HG03159 (cell line): ENCODE measurements around the gene RNF6.

Experiments used
- ATAC-seq: cut with Tn5 transposase; IDR thresholded peaks from one replicate; pipeline ENCODE4 v1.9.1; 2021; ENCODE audit warnings: mild to moderate bottlenecking, moderate library complexity; ENCODE audit not compliant: unreplicated experiment

RNF6 gene

DNA sequence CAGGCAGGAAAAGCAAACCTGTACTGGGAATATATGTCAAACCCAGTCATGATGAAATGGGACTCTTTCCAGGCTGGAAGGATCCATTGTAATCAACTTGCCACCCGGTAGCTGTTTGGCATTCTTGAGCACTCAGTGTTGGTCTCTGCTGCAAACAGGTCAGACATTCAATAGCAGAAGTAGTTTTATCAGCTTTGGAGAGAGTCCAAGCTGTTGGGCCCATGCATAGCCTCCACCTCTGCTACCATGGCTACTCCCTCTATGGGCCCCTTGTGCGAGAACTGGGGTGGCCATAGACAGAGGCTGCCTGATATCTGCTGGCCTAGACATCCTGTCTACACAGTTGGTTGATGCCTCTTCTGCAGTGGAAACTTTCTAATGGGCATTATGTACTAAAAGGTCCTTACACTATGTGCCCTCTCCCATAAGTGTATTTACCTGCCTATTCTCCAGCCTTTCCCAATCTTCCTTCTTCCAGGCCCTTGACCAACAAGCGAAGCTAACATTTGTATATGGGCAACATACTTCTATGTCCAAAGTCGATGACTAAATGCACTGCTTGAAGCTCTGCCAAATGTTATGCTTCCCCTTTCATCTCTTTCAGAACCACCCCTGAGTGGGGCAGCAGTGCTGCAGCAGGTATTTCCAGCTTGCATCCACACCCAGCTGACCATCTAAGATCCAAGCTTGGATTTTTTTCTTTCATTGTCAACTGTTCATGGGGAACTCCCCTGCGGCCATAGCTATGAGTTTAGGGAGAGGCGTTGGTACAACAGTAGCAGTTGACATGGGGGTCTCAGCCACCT lies 5.3 kb upstream of the RNF6 start:
- no peak for ATAC-seq

GRCh38 chr13:26225896-26226617 lies 3.9 kb upstream of the RNF6 start:
- ATAC-seq: no peak

GRCh38 chr13:26222520-26223046 lies 469 bp upstream of the RNF6 start:
- peak; percentile 45 for ATAC-seq

DNA sequence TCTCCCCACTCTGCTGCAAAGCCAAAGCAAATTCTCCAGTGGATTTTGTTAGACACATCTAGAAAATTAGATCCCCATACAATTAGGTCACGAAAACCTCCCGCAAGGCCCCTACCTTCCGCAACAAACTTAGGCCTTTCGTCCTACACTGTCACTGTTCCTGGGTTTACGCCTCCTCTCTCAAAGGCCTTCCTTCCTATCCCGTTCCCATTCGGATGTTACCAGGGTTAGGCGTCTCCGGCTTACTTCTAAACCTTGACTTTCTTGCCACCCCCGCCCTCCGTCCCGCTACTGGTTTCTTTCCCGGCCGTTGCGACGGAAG lies 754 bp downstream of the RNF6 start:
- ATAC-seq: peak; percentile 10

GRCh38 chr13:26220575-26220974 lies 1.5 kb downstream of the RNF6 start:
- no peak for ATAC-seq

DNA sequence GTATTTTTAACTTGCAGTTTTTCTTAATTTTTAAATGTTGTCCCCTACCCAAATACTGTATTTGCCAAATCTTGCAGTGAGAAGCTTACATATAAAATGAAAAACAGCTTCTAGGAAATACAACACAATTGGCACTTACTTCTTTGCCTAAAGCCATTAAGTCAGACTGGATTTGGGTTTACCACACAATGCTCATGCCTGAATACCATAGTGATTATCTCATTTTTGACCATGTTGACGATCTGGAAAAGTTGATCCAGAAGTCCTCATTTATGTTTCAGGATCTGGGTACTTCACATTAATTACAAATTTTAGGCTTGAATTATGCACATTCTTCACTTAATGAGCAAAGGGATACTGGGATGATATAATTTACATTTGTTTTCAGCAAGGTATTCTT lies 2.4 kb downstream of the RNF6 start:
- no peak for ATAC-seq

DNA sequence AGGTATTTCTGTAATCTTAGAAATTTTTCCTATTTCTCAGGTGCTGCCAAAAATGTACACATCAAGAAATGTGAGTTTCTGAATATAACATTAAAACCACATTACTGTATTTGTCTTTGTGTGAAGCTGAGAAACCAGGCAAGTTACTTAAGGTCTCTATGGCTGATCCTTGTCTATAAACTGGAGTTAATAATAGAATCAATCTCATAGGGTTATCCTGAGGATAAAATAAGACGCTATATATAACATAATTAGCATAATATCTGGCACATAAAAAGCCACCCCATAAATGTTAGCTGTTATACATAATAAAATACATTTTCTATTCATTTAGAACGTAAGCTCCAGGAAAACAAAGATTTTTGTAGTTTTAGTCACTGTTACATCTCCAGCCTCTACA lies 6.1 kb downstream of the RNF6 start:
- no peak for ATAC-seq

DNA sequence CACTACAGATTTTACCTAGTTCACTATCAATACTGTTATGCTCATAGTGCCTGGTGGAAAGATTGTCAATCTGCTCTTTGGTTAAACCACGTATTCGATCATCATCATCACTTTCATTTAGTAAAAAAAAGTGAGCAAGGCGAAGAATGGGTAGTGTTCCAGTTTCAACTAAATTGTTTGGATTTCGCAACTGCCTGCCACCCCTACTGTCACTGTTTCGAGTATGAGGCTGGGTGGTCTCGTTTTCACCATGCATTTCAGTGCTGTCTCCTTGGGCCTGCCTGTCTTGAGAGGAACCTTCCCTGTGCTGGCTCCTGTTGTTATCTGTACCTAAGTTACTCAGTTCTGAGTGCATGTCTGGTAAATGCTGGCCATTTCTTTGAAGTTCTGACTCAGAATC lies 8.1 kb downstream of the RNF6 start:
- ATAC-seq: no peak

- no peak for ATAC-seq
Measured at GRCh38 chr13:26213345-26213744, 8.8 kb downstream of the RNF6 start.

GRCh38 chr13:26208287-26208686 lies 13.8 kb downstream of the RNF6 start:
- no peak for ATAC-seq

GRCh38 chr13:26202365-26202972 lies 19.6 kb downstream of the RNF6 start:
- ATAC-seq: no peak

DNA sequence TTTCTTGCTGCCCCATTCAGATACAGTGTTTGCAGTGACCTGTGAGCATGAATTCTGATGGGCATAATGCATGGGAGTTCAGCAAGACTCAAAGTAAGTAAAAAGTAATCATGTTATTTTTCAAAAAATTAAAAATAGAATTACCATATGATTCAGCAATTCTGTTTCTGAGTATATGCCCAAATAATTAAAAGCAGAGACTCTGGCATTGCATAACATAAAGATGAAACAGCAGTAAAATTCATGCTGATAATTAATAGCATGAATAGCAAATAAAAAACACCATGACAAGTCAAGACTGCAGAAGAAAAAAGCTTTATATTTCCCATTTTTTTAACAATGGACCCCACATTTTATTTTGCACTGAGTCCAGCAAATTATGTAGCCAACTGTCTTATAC lies 21.3 kb downstream of the RNF6 start:
- no peak for ATAC-seq

GRCh38 chr13:26198116-26198515 lies 24.0 kb downstream of the RNF6 start:
- no peak for ATAC-seq

DNA sequence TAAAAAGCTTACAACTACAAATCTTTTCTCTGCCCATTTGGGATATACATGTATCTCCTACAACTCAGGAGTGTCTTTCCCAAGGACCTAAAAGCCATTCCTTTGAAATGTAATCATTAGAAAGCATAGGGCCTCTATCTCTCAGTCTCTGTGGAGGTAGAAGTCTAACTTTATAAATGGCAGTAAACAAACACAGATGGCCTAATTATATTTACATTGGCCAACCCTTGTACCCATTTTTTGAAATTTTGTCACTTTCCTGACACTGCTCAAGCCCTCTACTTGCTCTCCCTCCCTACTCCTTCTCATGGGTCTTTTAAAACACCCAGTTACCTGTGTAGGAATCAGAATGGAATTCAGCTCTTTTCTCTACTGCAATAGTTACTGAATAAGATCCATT lies 24.8 kb downstream of the RNF6 start:
- no peak for ATAC-seq

DNA sequence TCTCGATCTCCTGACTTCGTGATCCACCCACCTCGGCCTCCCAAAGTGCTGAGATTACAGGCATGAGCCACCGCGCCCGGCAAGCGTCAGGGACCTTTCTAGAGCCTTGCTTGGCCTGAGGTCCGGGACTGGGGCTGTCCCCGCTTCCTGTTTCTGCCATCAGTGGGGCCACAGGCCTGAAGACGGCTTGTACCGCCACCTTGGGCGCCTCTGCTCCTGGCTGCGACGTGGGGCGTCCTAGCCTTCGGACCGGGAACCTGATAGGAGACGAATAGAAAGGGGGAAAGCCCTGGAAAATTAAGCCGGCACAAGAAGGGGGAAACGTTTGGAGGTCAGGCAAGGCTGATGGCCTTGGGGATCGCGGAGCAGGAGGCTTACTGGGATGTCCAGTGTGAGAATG lies 35.1 kb downstream of the RNF6 start:
- ATAC-seq: no peak

- ATAC-seq: peak; percentile 87
Measured at GRCh38 chr13:26186118-26186870, 35.8 kb downstream of the RNF6 start.

DNA sequence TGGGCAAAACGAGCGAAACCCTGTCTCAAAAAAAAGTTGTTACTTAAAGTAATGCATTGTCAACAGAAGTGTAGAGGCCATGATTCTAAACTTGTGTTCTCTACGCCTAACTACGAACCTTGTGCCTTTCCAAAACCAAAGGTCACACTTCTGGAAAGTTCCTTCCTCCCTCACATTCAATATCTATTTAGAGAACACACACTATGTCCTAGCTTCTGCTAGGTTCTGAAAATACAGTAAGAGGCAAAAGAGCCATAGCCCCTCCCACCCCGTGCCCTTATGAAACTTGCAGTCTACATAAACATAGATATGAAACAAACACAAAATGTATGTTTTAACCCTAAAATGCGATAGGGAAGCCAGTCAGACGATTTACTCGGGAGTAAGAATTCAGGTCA lies 36.4 kb downstream of the RNF6 start:
- ATAC-seq: no peak

DNA sequence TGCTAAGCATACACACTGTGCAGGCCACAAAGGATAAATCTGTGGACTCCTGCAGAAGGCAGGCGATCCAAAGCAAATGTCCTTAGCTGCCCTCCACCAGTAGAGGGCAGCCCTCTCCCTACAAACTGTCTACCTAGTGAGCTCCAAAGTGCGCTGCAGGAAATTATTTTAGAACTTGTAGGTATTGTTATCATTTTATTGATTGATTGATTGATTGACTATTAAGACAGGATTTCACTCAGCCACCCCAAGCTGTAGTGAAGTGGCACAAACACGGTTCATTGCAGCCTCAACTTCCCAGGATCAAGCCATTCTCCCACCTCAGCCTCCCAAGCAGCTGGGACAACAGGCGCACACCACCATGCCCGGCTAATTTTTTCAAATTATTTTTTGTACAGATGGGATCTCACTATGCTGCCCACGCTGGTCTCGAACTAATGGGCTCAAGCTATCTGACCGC lies 37.3 kb downstream of the RNF6 start:
- ATAC-seq: no peak

DNA sequence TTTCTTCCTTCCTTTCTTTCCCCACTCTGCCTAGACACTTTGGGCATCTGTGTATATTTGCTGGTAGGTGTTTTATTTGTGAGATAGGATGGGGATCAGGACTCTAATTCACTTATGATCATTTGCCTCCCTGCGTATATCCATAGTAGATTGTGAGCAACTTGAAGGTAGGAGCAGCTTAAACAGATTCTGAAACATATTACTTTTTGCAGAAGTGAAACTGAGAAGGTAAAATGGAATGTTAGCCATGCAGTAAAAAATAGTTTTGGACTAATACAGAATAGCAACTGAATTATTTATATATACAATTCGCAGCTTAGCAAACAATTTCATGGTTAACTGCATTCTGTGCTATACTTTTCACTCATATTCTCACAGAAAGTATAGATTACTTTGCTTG lies 38.7 kb downstream of the RNF6 start:
- ATAC-seq: no peak

GRCh38 chr13:26179344-26179743 lies 42.8 kb downstream of the RNF6 start:
- no peak for ATAC-seq

GRCh38 chr13:26168835-26169234 lies 53.3 kb downstream of the RNF6 start:
- ATAC-seq: no peak
